B cell (primary cell): ENCODE results near the gene KPNB1. TPM values are rescaled to one million over a fixed set of nuclear protein-coding genes. Genes with fewer than 3 reads are reported as not detected.

Source experiments
- ATAC-seq: fragments of 200-7000 bp; cut with Tn5 transposase; one replicate; pipeline ENCODE4 v1.10.0; 2021; ENCODE audit warnings: low read depth, mild to moderate bottlenecking, moderate number of reproducible peaks, moderate library complexity
- CTCF ChIA-PET: fragments of 350-600 bp; sonication (Branson Sonifier 250); formaldehyde crosslinking; loops from one replicate; lab custom pipeline; 2021; ENCODE audit warnings: antibody characterized with exemption, inconsistent platforms; lab: Charles Lee
- POLR2A ChIA-PET: fragments of 350-600 bp; sonication (Branson Sonifier 250); formaldehyde crosslinking; loops from one replicate; lab custom pipeline; 2021; ENCODE audit warnings: antibody characterized with exemption; lab: Charles Lee
- DNase-seq: peaks from one replicate; pipeline ENCODE4 v3.0.0; 2013
- H2AFZ ChIP-seq: 2 replicates; pipeline ENCODE4 v1.6.1; 2012; ENCODE audit warnings: mild to moderate bottlenecking, low read depth, low read length; ENCODE audit not compliant: insufficient read depth, poor library complexity, severe bottlenecking
- H3K27ac ChIP-seq, 2 donors: 1 replicate in 1 of 2; 2 replicates in 1 of 2; pipeline ENCODE4 v1.5.1; 2012 to 2013; ENCODE audit warnings: low read length in 2 of 2, mild to moderate bottlenecking in 2 of 2, moderate library complexity in 1 of 2
- H3K27me3 ChIP-seq, 4 experiments: fragments of 200-600 bp in 1 of 4; sonication (generic) in 1 of 4; replicated peaks in 1 of 4; 1 replicate in 2 of 4; 2 replicates in 2 of 4; pipeline versions ENCODE4 v1.6.1 to v1.7.0; 2013 to 2016; ENCODE audit warnings: low read length in 3 of 4, mild to moderate bottlenecking in 2 of 4, mixed read lengths in 1 of 4, moderate library complexity in 1 of 4; ENCODE audit not compliant: insufficient read depth in 4 of 4, control insufficient read depth in 3 of 4; ENCODE audit errors: control extremely low read depth in 1 of 4
- H3K36me3 ChIP-seq, 2 experiments: replicated peaks in 1 of 2; 1 replicate in 1 of 2; 2 replicates in 1 of 2; pipeline versions ENCODE4 v1.6.1 to v1.7.1; 2013; ENCODE audit warnings: low read length in 1 of 2; ENCODE audit not compliant: insufficient read depth in 2 of 2, control insufficient read depth in 1 of 2; ENCODE audit errors: control extremely low read depth in 1 of 2, extremely low read depth in 1 of 2
- H3K4me1 ChIP-seq, 2 donors: fragments of 200-600 bp in 1 of 2; sonication (generic) in 1 of 2; 1 replicate in 1 of 2; 2 replicates in 1 of 2; pipeline versions ENCODE4 v1.5.1 to v1.6.1; 2013 to 2017; ENCODE audit warnings: low read length in 2 of 2; ENCODE audit not compliant: control insufficient read depth in 2 of 2, insufficient read depth in 2 of 2
- H3K4me2 ChIP-seq: replicated peaks from 2 replicates; pipeline ENCODE3; 2012; ENCODE audit warnings: mild to moderate bottlenecking, low read depth, low read length; ENCODE audit not compliant: poor library complexity, severe bottlenecking
- H3K4me3 ChIP-seq, 5 experiments: fragments of 200-600 bp in 1 of 5; sonication (generic) in 1 of 5; 1 replicate in 3 of 5; 2 replicates in 2 of 5; pipeline versions ENCODE4 v1.5.1 to v1.7.0; 2011 to 2016; ENCODE audit warnings: low read length in 4 of 5, mild to moderate bottlenecking in 4 of 5, low read depth in 2 of 5, control low read depth in 1 of 5, moderate library complexity in 1 of 5; ENCODE audit not compliant: insufficient read depth in 1 of 5; ENCODE audit errors: control extremely low read depth in 1 of 5, extremely low read depth in 1 of 5
- H3K79me2 ChIP-seq: fragments of 200-600 bp; sonication (generic); one replicate; pipeline ENCODE4 v1.6.0; 2016; ENCODE audit warnings: low read length; ENCODE audit not compliant: control insufficient read depth, insufficient read depth
- H3K9ac ChIP-seq: fragments of 200-600 bp; sonication (generic); 2 replicates; pipeline ENCODE4 v1.6.1; 2017; ENCODE audit warnings: mild to moderate bottlenecking, low read length, moderate library complexity
- H3K9me3 ChIP-seq, 3 donors: one replicate each; pipeline versions ENCODE4 v1.6.1 to v1.7.1; 2013; ENCODE audit warnings: low read length in 2 of 3; ENCODE audit not compliant: control insufficient read depth in 2 of 3, insufficient read depth in 1 of 3; ENCODE audit errors: control extremely low read depth in 1 of 3
- H4K20me1 ChIP-seq: 2 replicates; pipeline ENCODE4 v1.6.0; 2012; ENCODE audit warnings: mild to moderate bottlenecking, low read length; ENCODE audit not compliant: insufficient read depth, control insufficient read depth, poor library complexity, severe bottlenecking
- H3K27ac Mint-ChIP-seq: one replicate; pipeline ENCODE4 v1.8.0; 2021; ENCODE audit warnings: mixed read lengths
- H3K27me3 Mint-ChIP-seq: one replicate; pipeline ENCODE4 v1.8.0; 2021; ENCODE audit warnings: mixed read lengths
- H3K4me1 Mint-ChIP-seq: one replicate; pipeline ENCODE4 v1.8.0; 2021; ENCODE audit warnings: mixed read lengths
- H3K4me3 Mint-ChIP-seq: one replicate; pipeline ENCODE4 v1.8.0; 2021; ENCODE audit warnings: mixed read lengths
- H3K9me3 Mint-ChIP-seq: one replicate; pipeline ENCODE4 v1.8.0; 2022; ENCODE audit warnings: mixed read lengths; ENCODE audit not compliant: insufficient read depth
- CTCF ChIP-seq: fragments of 200-600 bp; IDR thresholded peaks from one replicate; pipeline ENCODE4 v1.8.0; 2022; ENCODE audit warnings: antibody characterized with exemption, mild to moderate bottlenecking
- EZH2 ChIP-seq: IDR thresholded peaks from 2 replicates; pipeline ENCODE4 v1.6.1; 2012; ENCODE audit warnings: borderline replicate concordance, low read depth, mild to moderate bottlenecking, moderate library complexity, low read length; ENCODE audit not compliant: insufficient read depth, poor library complexity, severe bottlenecking
- WGBS: methylation state at CpG from one replicate; pipeline ENCODE4 v1.1.5; 2013; ENCODE audit warnings: missing lambda C conversion rate; ENCODE audit not compliant: insufficient coverage; 5-methylcytosine and 5-hydroxymethylcytosine counted together
- intact Hi-C: fragments of 100-400 bp; cut with micrococcal nuclease; formaldehyde crosslinking; loops from one replicate; pipeline ENCODE4 v1.10.0; 2022
- polyA plus RNA-seq: library from polyadenylated mRNA; depleted of rRNA; stranded (reverse); fragments of >200 nt; gene quantifications from 2 replicates; pipeline ENCODE4 v1.2.3, GENCODE V29; 2012
- total RNA-seq, 2 donors: library from RNA; stranded (reverse); fragments of 120-200 nt in 1 of 2; gene quantifications; 1 replicate in 1 of 2; 2 replicates in 1 of 2; pipeline versions ENCODE4 v1.2.3 to v1.2.4, GENCODE V29; 2013 to 2022

Gene KPNB1
- total and polyA plus RNA-seq, 2 donors (not counting 1 experiment from before 2014, with no cell fraction given) = 60.6 to 278 TPM

- no peaks in the 10 kb centered on the region for H3K27me3 ChIP-seq
- Mint-ChIP-seq H3K4me3 (no peak overlapping the region), H3K27me3 (no peaks in the 10 kb centered on the region), H3K4me1 (no peaks in the 10 kb centered on the region), H3K9me3 (no peaks in the 10 kb centered on the region), H3K27ac (no peak overlapping the region)
- no peak overlapping the region for H2AFZ ChIP-seq
- peaks cover 10 to 40% of the 10 kb centered on the region in 2 experiments for H3K36me3 ChIP-seq
- WGBS = 100% methylated on average over 1 of the region's 4 CpGs
- H3K4me2 ChIP-seq = no peak overlapping the region
- H3K27ac ChIP-seq = no peak overlapping the region
- TF ChIP-seq CTCF = no peak
- no peak for TF ChIP-seq EZH2
- ChIA-PET POLR2A (no interaction called here), CTCF (no interaction called here)
- H3K79me2 ChIP-seq = no peaks in the 10 kb centered on the region
- ATAC-seq (no peak), DNase-seq (no peak)
- intact Hi-C loops = no loop called here
- H3K9me3 ChIP-seq = no peaks in the 10 kb centered on the region
- no peaks in the 10 kb centered on the region for H3K4me1 ChIP-seq
- H3K9ac ChIP-seq = no peak overlapping the region
- H3K4me3 ChIP-seq = no peak overlapping the region
- H4K20me1 ChIP-seq = peaks cover 3% of the 10 kb centered on the region
These were observed 36.0 kb downstream of the KPNB1 start for GRCh38 chr17:47685556-47686275.

GRCh38 chr17:47686276-47686635, 36.5 kb downstream of the KPNB1 start:
- H3K36me3 ChIP-seq = peaks cover 9 to 34% of the 10 kb centered on the region in 2 experiments
- no peaks in the 10 kb centered on the region for H3K27me3 Mint-ChIP-seq
- TF ChIP-seq EZH2 = no peak
- no peak for TF ChIP-seq CTCF
- no peak for DNase-seq
- H3K79me2 ChIP-seq = no peaks in the 10 kb centered on the region
- ChIA-PET POLR2A (no interaction called here), CTCF (no interaction called here)
- no CpG with 5 or more reads among the region's 1 CpG for WGBS
- H3K9me3 ChIP-seq = no peaks in the 10 kb centered on the region
- H3K9me3 Mint-ChIP-seq = no peaks in the 10 kb centered on the region
- intact Hi-C loops = no loop called here
- no peak overlapping the region for H3K4me3 Mint-ChIP-seq
- no peak overlapping the region for H3K4me2 ChIP-seq
- H3K27me3 ChIP-seq = no peaks in the 10 kb centered on the region
- H4K20me1 ChIP-seq = no peaks in the 10 kb centered on the region
- ATAC-seq = no peak
- H2AFZ ChIP-seq = no peak overlapping the region
- H3K4me3 ChIP-seq = no peak overlapping the region
- H3K4me1 Mint-ChIP-seq = no peaks in the 10 kb centered on the region
- H3K4me1 ChIP-seq = no peaks in the 10 kb centered on the region
- no peak overlapping the region for H3K27ac ChIP-seq
- no peak overlapping the region for H3K9ac ChIP-seq
- no peak overlapping the region for H3K27ac Mint-ChIP-seq
